ENCODE results near the gene PLCD3. TPM values are rescaled to one million over a fixed set of nuclear protein-coding genes. Genes with fewer than 3 reads are reported as not detected.

The PLCD3 gene
- total RNA-seq, 1 experiment from 2014 or later = 24.1 TPM

DNA sequence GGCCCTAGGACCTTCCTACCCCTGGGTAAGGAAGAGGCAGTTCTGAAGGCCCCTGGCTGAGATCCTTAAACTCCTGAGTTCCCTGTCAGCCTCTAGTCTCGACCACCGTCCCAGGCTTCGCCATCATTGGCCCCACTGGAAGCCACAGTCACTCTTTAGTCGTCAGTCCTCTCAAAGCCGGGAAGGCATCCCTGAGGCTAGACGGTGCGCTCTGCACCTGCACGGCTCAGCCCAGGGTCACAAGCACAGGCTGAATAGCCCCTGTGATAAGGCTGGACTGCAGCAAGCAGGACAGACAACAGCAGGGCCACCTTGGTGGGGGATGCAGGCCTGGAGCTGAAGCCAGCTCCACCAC, 12.7 kb upstream of the PLCD3 start:
- DNase-seq = no peak
- Histone ChIP-seq H3K4me3 (ENCODE audit: insufficient read depth, low read depth, low read length) (peak overlapping the region; percentile 46; the same call in 1 of the 2 replicates), H3K36me3 (replicated peaks; ENCODE audit: control insufficient read depth, insufficient read depth, low read length) (no peaks in the 10 kb centered on the region), H3K27me3 (ENCODE audit: control insufficient read depth, insufficient read depth, low read length) (no peaks in the 10 kb centered on the region)

GRCh38 chr17:45144199-45145034, 12.1 kb upstream of the PLCD3 start:
- H3K4me3 ChIP-seq (ENCODE audit: insufficient read depth, low read depth, low read length) = peak overlapping the region; percentile 46
- no peaks in the 10 kb centered on the region for H3K36me3 ChIP-seq (replicated peaks; ENCODE audit: control insufficient read depth, insufficient read depth, low read length)
- peak; percentile 89 for DNase-seq
- H3K27me3 ChIP-seq (ENCODE audit: control insufficient read depth, insufficient read depth, low read length) = no peaks in the 10 kb centered on the region

DNA sequence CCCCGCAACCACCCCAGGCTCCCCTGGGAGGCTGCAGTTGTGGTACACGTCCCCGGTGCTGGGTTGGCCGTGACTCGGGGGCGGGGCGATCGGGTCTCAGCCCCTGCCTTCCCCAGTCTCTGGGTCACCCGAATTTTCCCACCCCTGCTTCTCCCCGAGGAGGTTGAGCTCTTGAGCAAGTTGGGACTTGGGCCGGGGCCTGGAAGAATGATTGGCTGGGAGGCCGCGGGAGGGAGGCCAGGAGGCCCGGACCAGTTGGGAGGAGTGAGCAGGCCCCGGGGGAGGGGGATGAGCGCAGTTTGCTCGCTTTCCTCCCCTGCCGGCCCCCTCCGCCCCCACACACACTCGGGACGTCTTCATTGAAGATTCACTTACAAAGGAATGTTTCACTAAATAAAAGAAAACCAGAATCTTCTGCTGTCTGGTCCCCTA, 11.5 kb upstream of the PLCD3 start:
- Histone ChIP-seq H3K4me3 (ENCODE audit: insufficient read depth, low read depth, low read length) (peak overlapping the region; percentile 46), H3K36me3 (replicated peaks; ENCODE audit: control insufficient read depth, insufficient read depth, low read length) (no peaks in the 10 kb centered on the region), H3K27me3 (ENCODE audit: control insufficient read depth, insufficient read depth, low read length) (no peaks in the 10 kb centered on the region)
- DNase-seq = peak; percentile 88

- H3K36me3 ChIP-seq (replicated peaks; ENCODE audit: control insufficient read depth, insufficient read depth, low read length) = no peaks in the 10 kb centered on the region
- peak overlapping the region; percentile 46 for H3K4me3 ChIP-seq (ENCODE audit: insufficient read depth, low read depth, low read length)
- H3K27me3 ChIP-seq (ENCODE audit: control insufficient read depth, insufficient read depth, low read length) = no peaks in the 10 kb centered on the region
- DNase-seq = peak; percentile 61
Measured at GRCh38 chr17:45143094-45143670, 10.9 kb upstream of the PLCD3 start.

GRCh38 chr17:45139533-45139920, 7.2 kb upstream of the PLCD3 start:
- no peaks in the 10 kb centered on the region; the same call in 1 of the 2 replicates for H3K36me3 ChIP-seq (replicated peaks; ENCODE audit: control insufficient read depth, insufficient read depth, low read length)
- no peak overlapping the region for H3K4me3 ChIP-seq (ENCODE audit: insufficient read depth, low read depth, low read length)
- no peaks in the 10 kb centered on the region; the same call in 1 of the 2 replicates for H3K27me3 ChIP-seq (ENCODE audit: control insufficient read depth, insufficient read depth, low read length)
- DNase-seq = no peak

DNA sequence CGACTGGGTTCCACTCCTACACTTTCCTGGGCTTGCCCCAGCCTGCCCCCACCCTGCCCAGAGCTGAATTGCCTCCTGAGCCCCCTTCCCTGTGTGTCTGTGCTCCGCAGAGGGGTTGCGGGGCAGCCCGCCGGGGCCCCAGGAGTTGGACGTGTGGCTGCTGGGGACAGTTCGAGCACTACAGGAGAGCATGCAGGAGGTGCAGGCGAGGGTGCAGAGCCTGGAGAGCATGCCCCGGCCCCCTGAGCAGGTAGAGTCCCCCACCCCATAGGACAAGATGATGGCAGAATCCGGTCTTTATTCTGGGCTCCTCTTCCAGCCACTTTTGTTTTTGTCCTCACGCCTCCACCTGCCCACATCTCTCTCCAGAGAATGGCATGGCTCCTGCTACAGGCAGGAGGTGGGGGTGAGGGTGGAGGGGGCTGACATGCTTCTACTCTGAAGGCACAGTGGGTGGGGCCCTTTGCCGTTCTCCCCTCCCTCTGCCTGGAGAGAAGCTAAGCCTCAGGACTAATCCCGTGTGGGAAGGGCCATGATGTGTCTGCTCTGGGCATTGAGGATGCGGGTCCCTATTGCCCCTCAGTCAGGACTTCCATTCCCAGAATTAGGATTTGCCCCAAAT, 6.7 kb upstream of the PLCD3 start:
- DNase-seq = peak; percentile 61
- H3K36me3 ChIP-seq (replicated peaks; ENCODE audit: control insufficient read depth, insufficient read depth, low read length) = no peaks in the 10 kb centered on the region; the same call in 1 of the 2 replicates
- H3K27me3 ChIP-seq (ENCODE audit: control insufficient read depth, insufficient read depth, low read length) = no peaks in the 10 kb centered on the region; the same call in 1 of the 2 replicates
- no peak overlapping the region for H3K4me3 ChIP-seq (ENCODE audit: insufficient read depth, low read depth, low read length)

GRCh38 chr17:45137561-45138305, 5.4 kb upstream of the PLCD3 start:
- Histone ChIP-seq H3K36me3 (replicated peaks; ENCODE audit: control insufficient read depth, insufficient read depth, low read length) (no peaks in the 10 kb centered on the region; the same call in 1 of the 2 replicates), H3K27me3 (ENCODE audit: control insufficient read depth, insufficient read depth, low read length) (no peaks in the 10 kb centered on the region; the same call in 1 of the 2 replicates), H3K4me3 (ENCODE audit: insufficient read depth, low read depth, low read length) (no peak overlapping the region)
- no peak for DNase-seq

GRCh38 chr17:45136846-45137560, 4.7 kb upstream of the PLCD3 start:
- DNase-seq = no peak
- Histone ChIP-seq H3K27me3 (ENCODE audit: control insufficient read depth, insufficient read depth, low read length) (no peaks in the 10 kb centered on the region; the same call in 1 of the 2 replicates), H3K36me3 (replicated peaks; ENCODE audit: control insufficient read depth, insufficient read depth, low read length) (no peaks in the 10 kb centered on the region; the same call in 1 of the 2 replicates), H3K4me3 (ENCODE audit: insufficient read depth, low read depth, low read length) (no peak overlapping the region)

- H3K4me3 ChIP-seq (ENCODE audit: insufficient read depth, low read depth, low read length) = peak overlapping the region; percentile 50; the same call in 1 of the 2 replicates
- no peaks in the 10 kb centered on the region; the same call in 1 of the 2 replicates for H3K36me3 ChIP-seq (replicated peaks; ENCODE audit: control insufficient read depth, insufficient read depth, low read length)
Measured at GRCh38 chr17:45135978-45136791, 3.9 kb upstream of the PLCD3 start.

GRCh38 chr17:45135192-45135977, 3.1 kb upstream of the PLCD3 start, which contains the start of gene ACBD4:
TSS of gene ACBD4 (plus strand) at chr17:45135687. CDS start at chr17:45136145, 458 bp downstream.
- Histone ChIP-seq H3K4me3 (ENCODE audit: insufficient read depth, low read depth, low read length) (peak within 1 kb of the TSS; percentile 50), H3K36me3 (replicated peaks; ENCODE audit: control insufficient read depth, insufficient read depth, low read length) (no peaks in the 10 kb centered on the region; the same call in 1 of the 2 replicates), H3K27me3 (ENCODE audit: control insufficient read depth, insufficient read depth, low read length) (no peaks in the 10 kb centered on the region; the same call in 1 of the 2 replicates)
- DNase-seq = peak; percentile 99

More at GRCh38 chr17:45135978-45136791, 3.9 kb upstream of the PLCD3 start:
- peak; percentile 64 for DNase-seq
- H3K27me3 ChIP-seq (ENCODE audit: control insufficient read depth, insufficient read depth, low read length) = no peaks in the 10 kb centered on the region; the same call in 1 of the 2 replicates

DNA sequence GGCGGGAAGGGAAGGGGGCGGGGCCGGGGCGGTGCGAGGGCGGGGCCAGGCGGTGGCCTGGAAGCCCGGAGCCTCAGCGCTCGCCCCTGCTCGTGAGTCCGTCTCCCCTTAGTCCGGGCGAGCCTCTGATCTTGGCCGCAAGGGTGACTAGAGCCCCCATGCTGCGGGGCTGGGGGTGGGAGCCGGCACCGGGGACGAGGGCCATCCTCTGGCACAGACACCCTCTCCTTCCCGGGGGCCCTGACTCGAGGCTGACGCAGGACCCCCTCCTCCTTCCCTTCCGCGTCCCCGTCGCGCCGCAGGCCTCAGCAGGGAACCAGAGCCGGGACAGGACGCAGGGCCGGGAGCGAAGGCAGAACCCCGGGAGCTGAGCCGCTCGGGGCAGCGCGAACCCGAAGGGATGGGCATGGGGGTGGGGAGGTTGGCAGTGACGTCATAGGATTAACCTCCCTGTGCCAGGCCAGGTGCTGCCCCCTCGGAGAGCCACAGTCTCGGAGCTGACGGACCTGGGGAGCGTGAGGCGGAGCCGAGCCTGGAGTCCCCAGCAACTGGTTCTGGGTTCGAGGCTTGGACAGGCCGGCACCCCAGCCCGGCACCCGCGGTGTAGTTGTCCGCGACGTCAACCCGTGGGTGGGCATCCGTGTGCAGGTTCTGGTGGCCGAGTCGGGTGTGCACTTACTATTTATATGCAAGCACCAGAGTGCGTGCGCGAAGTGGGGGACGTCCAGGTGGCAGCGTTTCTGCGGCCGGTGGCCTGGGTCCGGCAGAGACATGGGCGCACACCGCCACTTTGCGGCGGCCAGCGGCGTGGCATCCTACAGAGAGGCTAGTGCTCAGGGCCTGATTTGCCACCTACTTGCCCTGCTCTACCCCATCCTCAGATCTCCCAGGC, 503 bp upstream of the PLCD3 start:
- Histone ChIP-seq H3K36me3 (replicated peaks; ENCODE audit: control insufficient read depth, insufficient read depth, low read length) (no peaks in the 10 kb centered on the region; the same call in 1 of the 2 replicates), H3K27me3 (ENCODE audit: control insufficient read depth, insufficient read depth, low read length) (no peaks in the 10 kb centered on the region; the same call in 1 of the 2 replicates), H3K4me3 (ENCODE audit: insufficient read depth, low read depth, low read length) (peak overlapping the region; percentile 76)
- peak; percentile 94 for DNase-seq

All from H7 (cell line).